OCI-LY3 (cell line): ENCODE measurements around the gene CIP2A.

Experiments used
- CTCF ChIP-seq: fragments of 200-600, 300-600 bp; sonication (generic); IDR thresholded peaks from 2 replicates; pipeline ENCODE4 v1.5.1; 2014; ENCODE audit warnings: antibody characterized with exemption, low read length, low read depth
- EZH2phosphoT487 ChIP-seq: fragments of 200-600 bp; shearing (Covaris generic); IDR thresholded peaks from 2 replicates; pipeline ENCODE4 v1.6.1; 2018; ENCODE audit warnings: antibody characterized with exemption, mixed run types, low read depth

- TF ChIP-seq CTCF (no peak), EZH2phosphoT487 (no peak)
Measured at GRCh38 chr3:108509263-108509662, 80.0 kb downstream of the CIP2A start.
